ENCODE measurements around the gene ARFGEF2. TPM values are rescaled to one million over a fixed set of nuclear protein-coding genes. Genes with fewer than 3 reads are reported as not detected.

Gene ARFGEF2
- total RNA-seq, 1 donor from 2014 or later = 16.6 TPM

- H3K27ac ChIP-seq = no peak overlapping the region
- no peaks in the 10 kb centered on the region for H3K27me3 ChIP-seq
- H3K4me3 ChIP-seq = no peak overlapping the region
- TF ChIP-seq EZH2 (IDR thresholded peaks at IDR 0.05) (no peak), EZH2phosphoT487 (IDR thresholded peaks at IDR 0.05) (no peak), CTCF (IDR thresholded peaks at IDR 0.05) (no peak)
- H4K20me1 ChIP-seq (ENCODE audit: low read depth) = peaks cover 3% of the 10 kb centered on the region
- DNase-seq (ENCODE audit: low spot score) = no peak
- no peak overlapping the region for H2AFZ ChIP-seq (replicated peaks)
- no peaks in the 10 kb centered on the region for H3K4me1 ChIP-seq
- H3K4me1 Mint-ChIP-seq = no peaks in the 10 kb centered on the region
- H3K9ac ChIP-seq = no peak overlapping the region
- H3K36me3 Mint-ChIP-seq = peaks cover 5% of the 10 kb centered on the region
- no peaks in the 10 kb centered on the region for H3K9me3 Mint-ChIP-seq
- no peaks in the 10 kb centered on the region for H3K36me3 ChIP-seq
- no peaks in the 10 kb centered on the region for H3K79me2 ChIP-seq (ENCODE audit: low read depth)
- H3K27ac Mint-ChIP-seq = no peak overlapping the region
- no peak overlapping the region for H3K4me2 ChIP-seq
- H3F3A ChIP-seq (ENCODE audit: low read depth) = no peaks in the 10 kb centered on the region
- H3K4me3 Mint-ChIP-seq = no peak overlapping the region
- H3K9me3 ChIP-seq (ENCODE audit: low read depth) = no peaks in the 10 kb centered on the region
- H3K27me3 Mint-ChIP-seq (ENCODE audit: insufficient read depth, low read depth) = no peaks in the 10 kb centered on the region
These were observed 24.5 kb downstream of the ARFGEF2 start for GRCh38 chr20:48945840-48946514.

- no peak overlapping the region for H3K27ac ChIP-seq
- no peaks in the 10 kb centered on the region for H3K4me1 Mint-ChIP-seq
- H3K9me3 ChIP-seq (ENCODE audit: low read depth) = no peaks in the 10 kb centered on the region
These were observed 27.1 kb downstream of the ARFGEF2 start for GRCh38 chr20:48948612-48949011.

GRCh38 chr20:48949304-48950170, 28.0 kb downstream of the ARFGEF2 start:
- H3K27me3 Mint-ChIP-seq (ENCODE audit: insufficient read depth, low read depth) = no peaks in the 10 kb centered on the region
- Histone ChIP-seq H4K20me1 (ENCODE audit: low read depth) (peaks cover 3% of the 10 kb centered on the region), H3K27ac (no peak overlapping the region), H3K27me3 (no peaks in the 10 kb centered on the region), H3K79me2 (ENCODE audit: low read depth) (no peaks in the 10 kb centered on the region), H3K9ac (no peak overlapping the region), H3K4me1 (no peaks in the 10 kb centered on the region), H3K4me3 (no peak overlapping the region), H3K4me2 (no peak overlapping the region), H2AFZ (replicated peaks) (no peak overlapping the region), H3K9me3 (ENCODE audit: low read depth) (no peaks in the 10 kb centered on the region), H3K36me3 (no peaks in the 10 kb centered on the region), H3F3A (ENCODE audit: low read depth) (no peaks in the 10 kb centered on the region)
- no peak for TF ChIP-seq EZH2phosphoT487 (IDR thresholded peaks at IDR 0.05)
- peak; percentile 36 for TF ChIP-seq CTCF (IDR thresholded peaks at IDR 0.05)
- H3K4me3 Mint-ChIP-seq = no peak overlapping the region
- H3K36me3 Mint-ChIP-seq = peaks cover 4% of the 10 kb centered on the region
- no peaks in the 10 kb centered on the region for H3K4me1 Mint-ChIP-seq
- DNase-seq (ENCODE audit: low spot score) = peak; percentile 25
- H3K9me3 Mint-ChIP-seq = no peaks in the 10 kb centered on the region
- no peak overlapping the region for H3K27ac Mint-ChIP-seq

More at GRCh38 chr20:48948612-48949011, 27.1 kb downstream of the ARFGEF2 start:
- Histone ChIP-seq H3F3A (ENCODE audit: low read depth) (no peaks in the 10 kb centered on the region), H3K27me3 (no peaks in the 10 kb centered on the region), H3K9ac (no peak overlapping the region), H3K4me2 (no peak overlapping the region), H3K4me1 (no peaks in the 10 kb centered on the region), H3K36me3 (no peaks in the 10 kb centered on the region), H4K20me1 (ENCODE audit: low read depth) (peaks cover 3% of the 10 kb centered on the region), H3K4me3 (no peak overlapping the region), H2AFZ (replicated peaks) (no peak overlapping the region), H3K79me2 (ENCODE audit: low read depth) (no peaks in the 10 kb centered on the region)
- Mint-ChIP-seq H3K36me3 (peaks cover 7% of the 10 kb centered on the region), H3K27ac (no peak overlapping the region), H3K9me3 (no peaks in the 10 kb centered on the region), H3K4me3 (no peak overlapping the region), H3K27me3 (ENCODE audit: insufficient read depth, low read depth) (no peaks in the 10 kb centered on the region)
- DNase-seq (ENCODE audit: low spot score) = no peak
- TF ChIP-seq CTCF (IDR thresholded peaks at IDR 0.05) = no peak
- no peak for TF ChIP-seq EZH2 (IDR thresholded peaks at IDR 0.05)

Data from neural progenitor cell (in vitro differentiated cells).